ENCODE measurements around the gene DPEP2.
"Not testable (repeated sequence)": the region's sequence is repeated elsewhere in the genome, so short reads cannot be mapped to it uniquely, and the experiment has no call there.

Gene DPEP2

DNA sequence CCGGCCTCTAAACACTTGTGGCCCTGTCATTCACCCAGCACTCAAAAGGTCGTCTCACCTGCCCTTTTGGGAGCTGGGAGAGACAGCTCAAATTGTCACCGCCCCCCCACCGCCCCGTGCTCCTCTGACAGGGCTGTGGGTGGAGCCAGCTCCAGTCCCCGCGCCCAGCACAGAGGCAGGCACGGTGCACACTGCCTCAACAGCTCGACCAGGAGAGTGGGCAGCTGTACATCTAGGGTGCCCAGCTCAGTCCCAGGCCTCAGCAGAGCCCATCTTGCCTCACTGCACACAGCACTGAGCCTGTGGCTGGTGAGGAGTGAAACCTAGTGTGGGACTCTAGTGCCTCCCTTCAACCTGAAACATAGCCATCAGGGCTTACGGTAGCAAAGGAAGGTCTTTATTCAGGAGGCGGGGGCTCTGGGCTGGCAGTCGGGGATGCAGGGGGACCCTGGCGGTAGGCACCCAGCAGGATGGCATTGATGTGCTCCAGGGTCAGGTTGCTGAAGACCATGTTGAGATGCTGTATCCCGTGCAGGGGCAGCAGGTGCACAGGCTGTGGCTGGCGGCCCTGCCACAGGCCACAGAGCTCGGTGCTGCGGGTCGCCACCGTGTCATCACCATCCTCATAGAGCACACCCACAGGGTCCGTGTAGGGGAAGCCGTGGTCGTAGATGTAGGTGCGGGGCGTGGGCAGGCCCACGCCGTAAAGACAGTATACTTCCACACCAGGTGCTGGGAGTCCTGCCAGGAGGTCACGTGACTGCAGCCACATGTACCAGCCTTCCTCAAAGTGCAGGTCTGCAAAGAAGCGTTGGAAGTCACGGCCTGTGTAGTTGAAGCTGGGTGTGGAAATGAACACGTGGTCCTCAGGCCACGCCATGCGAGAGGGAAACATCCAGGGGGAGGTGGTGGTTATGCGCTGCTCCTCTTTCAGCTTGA lies 59.5 kb downstream of the DPEP2 start:
- H3K4me3 ChIP-seq (ENCODE audit: low read depth, low read length) = no peak overlapping the region
- TF ChIP-seq, protein P1, sequence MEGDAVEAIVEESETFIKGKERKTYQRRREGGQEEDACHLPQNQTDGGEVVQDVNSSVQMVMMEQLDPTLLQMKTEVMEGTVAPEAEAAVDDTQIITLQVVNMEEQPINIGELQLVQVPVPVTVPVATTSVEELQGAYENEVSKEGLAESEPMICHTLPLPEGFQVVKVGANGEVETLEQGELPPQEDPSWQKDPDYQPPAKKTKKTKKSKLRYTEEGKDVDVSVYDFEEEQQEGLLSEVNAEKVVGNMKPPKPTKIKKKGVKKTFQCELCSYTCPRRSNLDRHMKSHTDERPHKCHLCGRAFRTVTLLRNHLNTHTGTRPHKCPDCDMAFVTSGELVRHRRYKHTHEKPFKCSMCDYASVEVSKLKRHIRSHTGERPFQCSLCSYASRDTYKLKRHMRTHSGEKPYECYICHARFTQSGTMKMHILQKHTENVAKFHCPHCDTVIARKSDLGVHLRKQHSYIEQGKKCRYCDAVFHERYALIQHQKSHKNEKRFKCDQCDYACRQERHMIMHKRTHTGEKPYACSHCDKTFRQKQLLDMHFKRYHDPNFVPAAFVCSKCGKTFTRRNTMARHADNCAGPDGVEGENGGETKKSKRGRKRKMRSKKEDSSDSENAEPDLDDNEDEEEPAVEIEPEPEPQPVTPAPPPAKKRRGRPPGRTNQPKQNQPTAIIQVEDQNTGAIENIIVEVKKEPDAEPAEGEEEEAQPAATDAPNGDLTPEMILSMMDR (IDR thresholded peaks at IDR 0.05; ENCODE audit: low read depth, low read length, missing control alignments) = no peak
- DNase-seq (ENCODE audit: low read depth) = no peak

DNA sequence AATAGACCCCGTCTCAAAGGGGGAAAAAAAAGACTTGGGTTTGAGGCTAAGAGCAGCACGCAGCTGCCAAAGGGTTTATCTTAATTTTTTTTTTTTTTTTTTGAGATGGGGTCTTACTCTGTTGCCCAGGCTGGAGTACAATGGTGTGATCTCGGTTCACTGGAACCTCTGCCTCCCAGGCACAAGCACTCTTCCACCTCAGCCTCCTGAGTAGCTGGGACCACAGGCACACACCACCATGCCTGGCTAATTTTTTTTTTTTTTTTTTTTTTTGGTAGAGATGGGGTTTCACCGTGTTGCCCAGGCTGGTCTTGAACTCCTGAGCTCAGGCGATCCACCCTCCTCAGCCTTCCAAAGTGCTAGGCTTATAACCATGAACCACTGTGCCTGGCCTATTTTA lies 61.6 kb downstream of the DPEP2 start:
- H3K4me3 ChIP-seq (ENCODE audit: low read depth, low read length); DNase-seq (ENCODE audit: low read depth): not testable (repeated sequence)

All from GM12864 (cell line).